ENCODE measurements around the gene RUNDC1.

RUNDC1 gene

GRCh38 chr17:42980274-42980765 lies at the start of gene RUNDC1:
TSS of gene RUNDC1 (plus strand) at chr17:42980565. CDS start at chr17:42980577, 12 bp downstream.
- Histone ChIP-seq H3K4me3 (ENCODE audit: severe bottlenecking) (peak within 1 kb of the TSS; percentile 96), H3K27ac (ENCODE audit: poor library complexity, severe bottlenecking) (peak within 1 kb of the TSS; percentile 75), H3K9me3 (ENCODE audit: severe bottlenecking) (no peaks in the 10 kb centered on the region), H3K4me1 (ENCODE audit: insufficient read depth, poor library complexity, severe bottlenecking) (peaks cover 4% of the 10 kb centered on the region), H3K27me3 (ENCODE audit: insufficient read depth, poor library complexity, severe bottlenecking) (no peaks in the 10 kb centered on the region), H3K36me3 (ENCODE audit: low read depth) (peaks cover 24% of the 10 kb centered on the region)
- peak; percentile 74 for ATAC-seq (ENCODE audit: low read depth)
- no peak for TF ChIP-seq CTCF (IDR thresholded peaks at IDR 0.05; ENCODE audit: poor library complexity, severe bottlenecking)
- peak; percentile 91 for DNase-seq (ENCODE audit: low spot score)

GRCh38 chr17:42937712-42938596 lies 42.4 kb upstream of the RUNDC1 start:
- H3K4me1 ChIP-seq (ENCODE audit: insufficient read depth, poor library complexity, severe bottlenecking), result no peaks in the 10 kb centered on the region
- no peaks in the 10 kb centered on the region for H3K27me3 ChIP-seq (ENCODE audit: insufficient read depth, poor library complexity, severe bottlenecking)
- H3K9me3 ChIP-seq (ENCODE audit: severe bottlenecking), result no peaks in the 10 kb centered on the region
- ATAC-seq (ENCODE audit: low read depth) (peak; percentile 70; the same call in 1 of the 3 replicates), DNase-seq (ENCODE audit: low spot score) (no peak)
- no peaks in the 10 kb centered on the region for H3K36me3 ChIP-seq (ENCODE audit: low read depth)
- no peak overlapping the region for H3K27ac ChIP-seq (ENCODE audit: poor library complexity, severe bottlenecking)
- H3K4me3 ChIP-seq (ENCODE audit: severe bottlenecking), result no peak overlapping the region
- peak; percentile 82 for TF ChIP-seq CTCF (IDR thresholded peaks at IDR 0.05; ENCODE audit: poor library complexity, severe bottlenecking)

GRCh38 chr17:42944211-42944610 lies 36.2 kb upstream of the RUNDC1 start:
- Histone ChIP-seq H3K27ac (ENCODE audit: poor library complexity, severe bottlenecking) (no peak overlapping the region), H3K36me3 (ENCODE audit: low read depth) (peaks cover 4% of the 10 kb centered on the region; the same call in 1 of the 2 replicates), H3K27me3 (ENCODE audit: insufficient read depth, poor library complexity, severe bottlenecking) (no peaks in the 10 kb centered on the region), H3K4me3 (ENCODE audit: severe bottlenecking) (no peak overlapping the region), H3K9me3 (ENCODE audit: severe bottlenecking) (no peaks in the 10 kb centered on the region), H3K4me1 (ENCODE audit: insufficient read depth, poor library complexity, severe bottlenecking) (no peaks in the 10 kb centered on the region)
- no peak for TF ChIP-seq CTCF (IDR thresholded peaks at IDR 0.05; ENCODE audit: poor library complexity, severe bottlenecking)
- ATAC-seq (ENCODE audit: low read depth) (no peak), DNase-seq (ENCODE audit: low spot score) (no peak)

GRCh38 chr17:42946812-42947211 lies 33.6 kb upstream of the RUNDC1 start:
- H3K9me3 ChIP-seq (ENCODE audit: severe bottlenecking), result no peaks in the 10 kb centered on the region
- no peaks in the 10 kb centered on the region for H3K27me3 ChIP-seq (ENCODE audit: insufficient read depth, poor library complexity, severe bottlenecking)
- TF ChIP-seq CTCF (IDR thresholded peaks at IDR 0.05; ENCODE audit: poor library complexity, severe bottlenecking), result no peak
- no peak for DNase-seq (ENCODE audit: low spot score)
- no peaks in the 10 kb centered on the region for H3K4me1 ChIP-seq (ENCODE audit: insufficient read depth, poor library complexity, severe bottlenecking)
- H3K27ac ChIP-seq (ENCODE audit: poor library complexity, severe bottlenecking), result no peak overlapping the region
- no peak for ATAC-seq (ENCODE audit: low read depth)
- H3K4me3 ChIP-seq (ENCODE audit: severe bottlenecking), result no peak overlapping the region
- H3K36me3 ChIP-seq (ENCODE audit: low read depth), result peaks cover 17% of the 10 kb centered on the region
